C4-2B (cell line): Measurements from ENCODE around the gene SUV39H1.

Experiments
- CTCF ChIP-seq: fragments of 450-650 bp; conservative IDR thresholded peaks from 2 replicates; pipeline ENCODE4 v1.5.1; 2017; ENCODE audit warnings: mild to moderate bottlenecking
- ZFX ChIP-seq: fragments of 450-650 bp; IDR thresholded peaks from 2 replicates; pipeline ENCODE4 v1.6.1; 2017

- TF ChIP-seq CTCF (no peak), ZFX (no peak)
These were observed 23.4 kb downstream of the SUV39H1 start for GRCh38 chrX:48719958-48720357.
